WERI-Rb-1 (cell line): ENCODE measurements around the gene TMEM108.
A peak's percentile ranks its signal among the peaks of the same experiment; 100 is the strongest.
"Not testable (repeated sequence)": the region's sequence is repeated elsewhere in the genome, so short reads cannot be mapped to it uniquely, and the experiment has no call there.

Experiments used
- DNase-seq: peaks from one replicate; pipeline ENCODE4 v3.0.0-alpha.2; 2020
- H3K27ac ChIP-seq: fragments of 250-450 bp; sonication (Bioruptor Pico); 2 replicates; pipeline ENCODE4 v1.5.1; 2020; ENCODE audit warnings: mild to moderate bottlenecking, moderate library complexity
- H3K27me3 ChIP-seq: fragments of 250-450 bp; sonication (Bioruptor Pico); 2 replicates; pipeline ENCODE4 v1.5.1; 2021; ENCODE audit warnings: mild to moderate bottlenecking, low read depth, moderate library complexity; ENCODE audit not compliant: insufficient read depth, severe bottlenecking
- H3K36me3 ChIP-seq: fragments of 250-450 bp; sonication (Bioruptor Pico); 2 replicates; pipeline ENCODE4 v1.5.1; 2020; ENCODE audit warnings: mild to moderate bottlenecking, moderate library complexity
- H3K4me3 ChIP-seq: 2 replicates; pipeline ENCODE4 v1.5.1; 2011; ENCODE audit warnings: low read depth, mild to moderate bottlenecking, control low read depth, low read length
- H3K9me3 ChIP-seq: fragments of 250-450 bp; sonication (Bioruptor Pico); 2 replicates; pipeline ENCODE4 v1.5.1; 2021; ENCODE audit warnings: mild to moderate bottlenecking, moderate library complexity; ENCODE audit not compliant: severe bottlenecking
- CTCF ChIP-seq: IDR thresholded peaks from 2 replicates; pipeline ENCODE4 v1.5.1; 2011; ENCODE audit warnings: low read depth, mild to moderate bottlenecking, control low read depth, inconsistent platforms, low read length

TMEM108 gene

GRCh38 chr3:133038089-133038730 lies at the start of gene TMEM108:
Gene TMEM108, plus strand, starts transcription at chr3:133038391.
- peak within 1 kb of the TSS; percentile 45 for H3K4me3 ChIP-seq
- H3K9me3 ChIP-seq = no peaks in the 10 kb centered on the region
- H3K27me3 ChIP-seq = no peaks in the 10 kb centered on the region
- no peaks in the 10 kb centered on the region for H3K36me3 ChIP-seq
- peak; percentile 82 for DNase-seq
- no peak within 1 kb of the TSS for H3K27ac ChIP-seq
- TF ChIP-seq CTCF = no peak

- Histone ChIP-seq H3K27ac (no peak overlapping the region), H3K4me3 (no peak overlapping the region), H3K36me3 (no peaks in the 10 kb centered on the region), H3K9me3 (no peaks in the 10 kb centered on the region), H3K27me3 (no peaks in the 10 kb centered on the region)
- TF ChIP-seq CTCF = no peak
- DNase-seq = no peak
Measured at GRCh38 chr3:132995971-132996370, 42.2 kb upstream of the TMEM108 start.

- Histone ChIP-seq H3K27ac (no peak overlapping the region), H3K9me3 (no peaks in the 10 kb centered on the region), H3K4me3 (no peak overlapping the region), H3K36me3 (no peaks in the 10 kb centered on the region), H3K27me3 (no peaks in the 10 kb centered on the region)
- no peak for DNase-seq
- TF ChIP-seq CTCF = no peak
Measured at GRCh38 chr3:132997404-132998185, 40.6 kb upstream of the TMEM108 start.

GRCh38 chr3:133005032-133005431 lies 33.2 kb upstream of the TMEM108 start:
- H3K27me3 ChIP-seq, DNase-seq, H3K9me3 ChIP-seq, H3K4me3 ChIP-seq, H3K27ac ChIP-seq, H3K36me3 ChIP-seq: not testable (repeated sequence)

- Histone ChIP-seq H3K27me3 (no peaks in the 10 kb centered on the region), H3K9me3 (peaks cover 7% of the 10 kb centered on the region), H3K36me3 (no peaks in the 10 kb centered on the region), H3K4me3 (no peak overlapping the region), H3K27ac (no peak overlapping the region)
- no peak for TF ChIP-seq CTCF
- no peak for DNase-seq
Measured at GRCh38 chr3:133007601-133008000, 30.6 kb upstream of the TMEM108 start.

- no peak overlapping the region for H3K27ac ChIP-seq
- no peaks in the 10 kb centered on the region for H3K27me3 ChIP-seq
- H3K4me3 ChIP-seq = no peak overlapping the region
- peaks cover 7% of the 10 kb centered on the region for H3K9me3 ChIP-seq
- no peaks in the 10 kb centered on the region for H3K36me3 ChIP-seq
- DNase-seq = no peak
- TF ChIP-seq CTCF = no peak
Measured at GRCh38 chr3:133014325-133014724, 23.9 kb upstream of the TMEM108 start.

- H3K36me3 ChIP-seq, DNase-seq, H3K4me3 ChIP-seq, H3K27me3 ChIP-seq, H3K9me3 ChIP-seq, H3K27ac ChIP-seq: not testable (repeated sequence)
Measured at GRCh38 chr3:133015573-133015972, 22.6 kb upstream of the TMEM108 start.
